PC-9 (cell line): Measurements from ENCODE around the gene RBM33. TPM values are rescaled to one million over a fixed set of nuclear protein-coding genes. Genes with fewer than 3 reads are reported as not detected.

Experiments
- BruUV-seq: library from RNA; stranded (reverse); fragments of 400-500 nt; replicated peaks from 2 replicates; lab custom pipeline; 2021; lab: Mats Ljungman, UMichigan
- CTCF ChIA-PET: fragments of 300-600 bp; sonication (Branson Sonifier 250); formaldehyde crosslinking; loops from one replicate; lab custom pipeline; 2022; ENCODE audit warnings: antibody characterized with exemption; lab: Charles Lee
- POLR2A ChIA-PET: fragments of 300-600 bp; sonication (Branson Sonifier 250); formaldehyde crosslinking; loops from one replicate; lab custom pipeline; 2022; ENCODE audit warnings: antibody characterized with exemption; ENCODE audit not compliant: unreplicated experiment; lab: Charles Lee
- DNase-seq, 2 experiments: peaks; one replicate each; pipeline versions ENCODE4 v3.0.0 to v3.0.0-alpha.2; 2015 to 2022; ENCODE audit warnings: mixed read lengths in 1 of 2
- H2AFZ ChIP-seq: fragments of 200-600 bp; sonication (generic); 2 replicates; pipeline ENCODE4 v1.8.1; 2017; ENCODE audit warnings: antibody characterized with exemption
- H3F3A ChIP-seq: fragments of 200-600 bp; sonication (generic); 2 replicates; pipeline ENCODE4 v1.8.1; 2017; ENCODE audit warnings: antibody characterized with exemption, mild to moderate bottlenecking, low read depth; ENCODE audit not compliant: insufficient read depth
- H3K27ac ChIP-seq: fragments of 200-600 bp; sonication (generic); 2 replicates; pipeline ENCODE4 v1.6.1; 2016; ENCODE audit warnings: mixed run types
- H3K27me3 ChIP-seq: fragments of 200-600 bp; sonication (generic); 2 replicates; pipeline ENCODE4 v1.6.1; 2016; ENCODE audit warnings: low read depth, mixed run types; ENCODE audit not compliant: insufficient read depth
- H3K36me3 ChIP-seq: fragments of 200-600 bp; sonication (generic); 2 replicates; pipeline ENCODE4 v1.6.1; 2016; ENCODE audit warnings: low read depth, mixed run types
- H3K4me1 ChIP-seq: fragments of 200-600 bp; sonication (generic); replicated peaks from 2 replicates; pipeline ENCODE4 v1.6.1; 2016; ENCODE audit warnings: mixed run types; ENCODE audit not compliant: insufficient read depth
- H3K4me2 ChIP-seq: fragments of 200-600 bp; sonication (generic); 2 replicates; pipeline ENCODE4 v1.6.1; 2017; ENCODE audit warnings: mixed run types
- H3K4me3 ChIP-seq: fragments of 200-600 bp; sonication (generic); 2 replicates; pipeline ENCODE4 v1.6.1; 2016; ENCODE audit warnings: mixed run types
- H3K79me2 ChIP-seq: fragments of 200-600 bp; sonication (generic); 2 replicates; pipeline ENCODE4 v1.6.1; 2017; ENCODE audit warnings: low read depth, mixed run types
- H3K9me2 ChIP-seq: fragments of 200-600 bp; sonication (generic); 2 replicates; pipeline ENCODE4 v1.8.1; 2017; ENCODE audit warnings: mild to moderate bottlenecking; ENCODE audit not compliant: insufficient read depth
- H3K9me3 ChIP-seq: fragments of 200-600 bp; sonication (generic); 2 replicates; pipeline ENCODE4 v1.8.1; 2016; ENCODE audit warnings: low read depth; ENCODE audit not compliant: insufficient read depth
- H4K20me1 ChIP-seq: fragments of 200-600 bp; sonication (generic); 2 replicates; pipeline ENCODE4 v1.8.1; 2017; ENCODE audit not compliant: insufficient read depth
- CTCF ChIP-seq: fragments of 200-600 bp; sonication (generic); conservative IDR thresholded peaks from 2 replicates; pipeline ENCODE4 v1.6.1; 2017; ENCODE audit warnings: mixed run types, antibody characterized with exemption, mild to moderate bottlenecking, moderate library complexity
- EZH2 ChIP-seq: fragments of 200-600 bp; sonication (generic); IDR thresholded peaks from 2 replicates; pipeline ENCODE4 v1.8.0; 2017; ENCODE audit warnings: antibody characterized with exemption, low read depth
- intact Hi-C: fragments of 100-400 bp; cut with micrococcal nuclease; formaldehyde crosslinking; loops from one replicate; pipeline ENCODE4 v1.10.0; 2022; ENCODE audit not compliant: unreplicated experiment
- total RNA-seq: library from RNA; stranded (reverse); gene quantifications from 2 replicates; pipeline ENCODE4 v1.2.3, GENCODE V29; 2021

Gene RBM33
- total RNA-seq, 1 experiment from 2014 or later, result 85.7 TPM

DNA sequence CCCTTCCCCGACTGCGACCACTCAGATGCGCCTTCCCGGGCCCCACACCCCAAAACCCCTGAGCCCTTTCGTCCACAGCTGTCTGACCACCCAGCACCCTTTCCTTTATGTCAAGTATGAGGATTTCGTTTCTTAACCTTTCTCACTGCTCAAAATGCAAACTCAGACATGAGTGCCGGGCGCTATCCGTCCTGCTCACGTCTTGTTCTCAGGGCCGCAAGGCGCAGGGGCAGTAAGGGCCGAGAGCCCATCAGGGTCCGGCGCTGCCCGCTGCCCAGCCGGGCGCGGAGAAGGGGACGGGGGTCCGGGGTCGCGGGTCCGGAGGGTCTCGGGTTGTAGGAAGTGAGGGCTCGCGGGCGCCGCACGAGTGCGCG is 670 bp upstream of the RBM33 start:
- no peak for DNase-seq
- peaks cover 57% of the 10 kb centered on the region for H3K79me2 ChIP-seq

GRCh38 chr7:155644971-155645509 is 579 bp downstream of the RBM33 start:
- H3K4me1 ChIP-seq, result peaks cover 20% of the 10 kb centered on the region
- TF ChIP-seq EZH2, result no peak
- TF ChIP-seq CTCF, result no peak; the same call in 1 of the 2 replicates
- no peaks in the 10 kb centered on the region for H3K9me2 ChIP-seq
- H2AFZ ChIP-seq, result peak overlapping the region; percentile 98
- H3F3A ChIP-seq, result no peaks in the 10 kb centered on the region
- ChIA-PET POLR2A (no interaction called here), CTCF (no interaction called here)
- peak in 1 of 2 experiments; percentile 22 for DNase-seq
- peak overlapping the region; percentile 94 for H3K4me2 ChIP-seq
- no peaks in the 10 kb centered on the region for H3K27me3 ChIP-seq
- H4K20me1 ChIP-seq, result peaks cover 20% of the 10 kb centered on the region
- H3K9me3 ChIP-seq, result peaks cover 28% of the 10 kb centered on the region
- no TSS peak for BruUV-seq
- H3K36me3 ChIP-seq, result peaks cover 45% of the 10 kb centered on the region
- H3K27ac ChIP-seq, result peak overlapping the region; percentile 77
- intact Hi-C loops, result loop anchor here (2.0 kb wide), 2 partner anchors 16 to 716 kb away; no protein-coding TSS in a partner anchor
- peaks cover 70% of the 10 kb centered on the region for H3K79me2 ChIP-seq
- peak overlapping the region; percentile 83 for H3K4me3 ChIP-seq

More for the DNA sequence above, 670 bp upstream of the RBM33 start:
- BruUV-seq, result no TSS peak
- Histone ChIP-seq H3K4me2 (peak overlapping the region; percentile 94), H4K20me1 (peaks cover 15% of the 10 kb centered on the region; the same call in 1 of the 2 replicates), H3K27ac (peak overlapping the region; percentile 77), H3F3A (no peaks in the 10 kb centered on the region; the same call in 1 of the 2 replicates), H3K36me3 (peaks cover 39% of the 10 kb centered on the region), H3K4me3 (peak overlapping the region; percentile 83), H3K4me1 (peaks cover 20% of the 10 kb centered on the region), H3K9me2 (no peaks in the 10 kb centered on the region), H3K27me3 (no peaks in the 10 kb centered on the region), H3K9me3 (peaks cover 32% of the 10 kb centered on the region), H2AFZ (peak overlapping the region; percentile 98)
- ChIA-PET CTCF (no interaction called here), POLR2A (interaction anchor here (1.0 kb wide), 1 partner anchor 22 kb away, joined by 6 read pairs; no protein-coding TSS in a partner anchor)
- intact Hi-C loops, result loop anchor here (2.0 kb wide), 2 partner anchors 17 to 715 kb away; no protein-coding TSS in a partner anchor
- TF ChIP-seq CTCF (no peak), EZH2 (no peak)

DNA sequence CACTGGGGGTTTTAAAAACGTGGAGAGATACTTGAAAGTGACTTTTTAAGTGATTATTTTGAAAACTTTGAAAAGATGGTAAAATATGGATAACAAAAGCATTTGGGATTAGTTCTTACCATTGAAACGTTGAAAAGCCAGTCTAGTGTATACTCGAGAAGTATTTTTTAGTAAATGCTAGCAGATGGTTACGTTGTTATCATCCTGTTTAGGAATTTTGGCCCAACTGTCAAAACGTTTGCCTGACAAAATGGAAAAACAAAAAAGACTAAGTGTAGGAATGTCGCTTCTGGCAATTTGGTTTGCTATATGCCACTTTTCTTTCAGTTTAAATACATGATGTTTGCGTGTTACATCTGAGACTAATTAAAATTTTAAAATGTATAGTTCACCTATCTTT is 1.2 kb downstream of the RBM33 start:
- Histone ChIP-seq H3F3A (no peaks in the 10 kb centered on the region), H3K4me3 (peak overlapping the region; percentile 83), H3K27ac (no peak overlapping the region), H3K27me3 (no peaks in the 10 kb centered on the region), H3K9me2 (no peaks in the 10 kb centered on the region), H2AFZ (no peak overlapping the region), H3K9me3 (peaks cover 25% of the 10 kb centered on the region), H3K36me3 (peaks cover 45% of the 10 kb centered on the region), H3K79me2 (peaks cover 76% of the 10 kb centered on the region), H3K4me1 (peaks cover 20% of the 10 kb centered on the region), H4K20me1 (peaks cover 26% of the 10 kb centered on the region), H3K4me2 (peak overlapping the region; percentile 94)
- BruUV-seq, result no TSS peak
- no peak for DNase-seq
- CTCF ChIA-PET, result no interaction called here
- POLR2A ChIA-PET, result no interaction called here
- TF ChIP-seq CTCF (no peak), EZH2 (no peak)
- intact Hi-C loops, result loop anchor here (2.0 kb wide), 2 partner anchors 15 to 717 kb away; no protein-coding TSS in a partner anchor
